GM21381 (cell line): ENCODE measurements around the gene SDK2.
"Not testable (repeated sequence)": the region's sequence is repeated elsewhere in the genome, so short reads cannot be mapped to it uniquely, and the experiment has no call there.

ENCODE experiments used
- ATAC-seq: cut with Tn5 transposase; IDR thresholded peaks from one replicate; pipeline ENCODE4 v1.9.1; 2021; ENCODE audit warnings: mild to moderate bottlenecking, moderate library complexity; ENCODE audit not compliant: unreplicated experiment

Gene SDK2

DNA sequence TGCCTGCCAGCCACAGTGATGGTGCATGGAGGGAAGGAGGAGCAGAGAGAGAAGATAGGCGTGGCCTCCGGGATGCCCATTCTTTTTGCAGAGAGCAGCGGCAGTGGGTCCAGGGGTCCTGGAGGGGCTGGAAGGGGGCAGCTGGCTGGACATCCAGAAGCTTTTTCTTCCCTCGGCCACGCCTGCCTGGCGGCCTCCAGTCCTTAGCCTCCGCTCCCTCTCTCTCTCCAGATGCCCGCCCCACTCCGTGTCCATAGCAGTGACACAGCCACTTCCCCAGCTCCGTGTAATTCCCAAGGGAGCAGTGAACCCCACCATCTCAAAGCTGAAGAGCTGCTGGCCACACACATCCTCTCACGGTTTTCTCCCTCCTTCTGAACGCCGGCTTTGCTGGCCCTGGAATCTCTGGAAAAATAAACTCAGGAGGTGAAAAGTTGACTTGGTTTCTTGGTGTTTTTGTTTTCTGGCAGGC, 306.2 kb downstream of the SDK2 start:
- no peak for ATAC-seq

- ATAC-seq: no peak
Measured at GRCh38 chr17:73337330-73337710, 306.9 kb downstream of the SDK2 start.

GRCh38 chr17:73336408-73337329, 307.6 kb downstream of the SDK2 start:
- ATAC-seq: no peak

DNA sequence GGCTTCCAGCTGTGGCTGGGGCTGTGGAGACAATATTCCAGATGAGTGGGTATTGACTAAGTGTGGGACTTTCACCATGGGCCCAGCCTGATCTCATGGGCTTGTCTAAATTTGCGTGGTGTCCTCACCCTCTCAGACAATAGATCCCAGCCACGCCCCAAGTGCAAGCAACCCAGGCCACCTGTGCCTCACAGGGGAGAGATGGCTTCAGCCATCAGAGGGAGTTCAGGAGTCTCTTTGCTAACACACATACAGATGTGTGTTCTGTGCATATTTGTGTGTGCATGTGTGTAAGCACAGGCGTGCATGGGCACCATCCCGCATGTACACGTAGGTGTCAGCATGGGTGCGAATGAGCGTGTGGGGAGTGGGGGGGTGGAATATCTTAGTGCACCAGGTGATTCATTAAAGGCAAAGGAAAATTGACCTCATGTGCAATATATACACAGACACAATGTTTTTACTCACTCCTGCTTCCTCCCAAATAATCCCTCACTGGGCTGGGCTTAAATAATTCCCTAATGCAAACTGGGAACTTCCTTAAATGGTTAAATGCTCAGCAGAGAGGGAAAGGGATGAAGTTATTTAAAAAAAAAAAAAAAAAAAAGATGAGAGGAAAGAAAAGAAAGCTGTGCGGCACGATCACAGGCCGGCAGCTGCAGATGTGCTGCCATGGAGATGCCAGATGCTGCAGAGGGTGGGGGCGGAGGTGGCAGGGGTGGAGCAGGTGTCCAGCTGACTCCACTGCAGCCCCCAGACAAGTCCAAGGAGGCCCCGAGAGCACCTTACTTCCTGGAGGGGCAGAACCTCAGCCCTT, 308.4 kb downstream of the SDK2 start:
- ATAC-seq: no peak

DNA sequence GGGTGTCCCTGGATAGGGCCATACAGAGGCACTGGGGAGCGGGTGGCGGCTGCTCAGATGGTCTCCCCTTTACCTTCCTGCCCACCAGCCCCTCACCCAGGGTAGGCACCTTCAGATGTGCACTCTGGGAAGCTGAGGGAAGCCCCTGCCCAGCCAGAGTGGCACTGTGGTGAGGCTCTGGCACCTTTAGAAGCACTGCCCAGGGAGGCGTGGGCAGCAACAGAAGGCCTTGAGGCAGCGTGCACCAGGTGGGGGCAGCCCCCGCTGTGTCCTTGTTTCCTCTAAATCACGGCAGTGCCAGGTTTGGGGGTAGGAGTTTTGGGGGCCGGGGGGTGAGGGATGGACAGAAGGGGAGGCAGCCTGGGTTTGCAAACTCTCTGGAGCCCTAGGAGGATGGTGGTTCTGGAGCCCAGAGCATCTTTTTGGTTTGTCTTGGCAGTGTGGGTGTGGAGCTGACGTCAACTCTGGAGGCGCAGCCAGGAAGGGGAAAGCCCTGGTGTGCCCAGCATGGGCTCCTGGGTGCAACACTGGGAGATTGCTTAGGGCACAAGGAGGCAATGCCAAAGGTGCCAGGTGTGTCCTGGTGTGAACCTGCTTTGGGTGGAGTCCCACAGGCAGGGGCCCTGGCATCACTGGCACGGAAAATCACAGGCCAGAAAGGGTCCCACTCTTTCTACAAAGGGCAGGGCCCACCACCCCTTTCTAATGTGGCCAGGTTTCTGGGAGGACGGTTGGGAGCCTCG, 309.3 kb downstream of the SDK2 start:
- ATAC-seq: no peak

DNA sequence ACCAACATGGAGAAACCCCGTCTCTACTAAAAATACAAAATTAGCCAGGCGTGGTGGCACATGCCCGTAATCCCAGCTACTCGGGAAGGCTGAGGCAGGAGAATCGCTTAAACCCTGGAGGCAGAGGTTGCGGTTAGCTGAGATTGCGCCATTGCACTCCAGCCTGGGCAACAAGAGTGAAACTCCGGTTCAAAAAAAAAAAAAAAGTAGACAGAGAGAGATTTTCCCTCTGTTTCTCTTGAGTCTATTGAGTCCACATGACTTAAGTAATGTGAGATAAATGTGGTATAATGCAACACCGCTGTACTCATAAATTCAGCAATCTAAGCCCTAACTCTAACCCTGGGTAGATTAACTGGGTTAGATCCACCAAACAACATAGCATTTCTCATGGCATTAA, 310.8 kb downstream of the SDK2 start:
- ATAC-seq: not testable (repeated sequence)

DNA sequence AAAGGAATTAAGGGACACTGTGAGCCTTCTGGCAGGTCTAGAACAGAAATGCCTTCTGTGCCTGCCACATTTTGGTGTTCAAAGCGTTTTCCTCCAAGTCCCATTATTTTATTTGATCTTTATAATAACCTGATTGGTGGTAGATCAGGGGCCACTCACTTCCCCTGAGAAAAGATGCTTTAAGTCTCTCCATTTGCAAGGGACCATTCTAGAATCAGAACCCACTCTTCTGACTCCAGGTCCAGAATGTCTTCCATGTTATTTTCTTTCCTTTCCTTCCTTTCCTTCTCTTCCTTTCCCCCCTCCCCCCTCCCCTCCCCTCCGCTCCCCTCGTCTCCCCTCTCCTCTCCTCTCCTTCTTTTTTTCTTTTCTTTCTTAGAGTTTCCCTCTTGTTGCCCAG, 313.2 kb downstream of the SDK2 start:
- ATAC-seq: no peak

- ATAC-seq: no peak
Measured at GRCh38 chr17:73327676-73328075, 316.6 kb downstream of the SDK2 start.

- no peak for ATAC-seq
Measured at GRCh38 chr17:73325527-73325842, 318.8 kb downstream of the SDK2 start.

GRCh38 chr17:73324711-73325526, 319.3 kb downstream of the SDK2 start:
- no peak for ATAC-seq

DNA sequence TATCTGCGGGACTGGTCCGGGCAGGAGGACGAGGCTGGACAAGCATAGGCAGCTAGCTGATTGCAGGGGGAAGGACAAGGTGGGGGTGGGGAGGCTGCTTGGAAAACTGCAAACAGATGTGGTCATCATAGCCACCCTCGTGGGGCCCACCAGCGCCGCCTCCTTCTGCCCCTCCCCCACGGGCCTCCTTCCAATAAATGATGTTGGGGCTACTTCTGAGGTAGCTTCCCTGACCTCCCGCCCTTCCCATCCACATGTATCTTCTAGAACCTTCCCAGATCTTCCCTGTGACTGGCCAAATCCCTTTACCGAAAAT, 320.1 kb downstream of the SDK2 start:
- ATAC-seq: no peak

DNA sequence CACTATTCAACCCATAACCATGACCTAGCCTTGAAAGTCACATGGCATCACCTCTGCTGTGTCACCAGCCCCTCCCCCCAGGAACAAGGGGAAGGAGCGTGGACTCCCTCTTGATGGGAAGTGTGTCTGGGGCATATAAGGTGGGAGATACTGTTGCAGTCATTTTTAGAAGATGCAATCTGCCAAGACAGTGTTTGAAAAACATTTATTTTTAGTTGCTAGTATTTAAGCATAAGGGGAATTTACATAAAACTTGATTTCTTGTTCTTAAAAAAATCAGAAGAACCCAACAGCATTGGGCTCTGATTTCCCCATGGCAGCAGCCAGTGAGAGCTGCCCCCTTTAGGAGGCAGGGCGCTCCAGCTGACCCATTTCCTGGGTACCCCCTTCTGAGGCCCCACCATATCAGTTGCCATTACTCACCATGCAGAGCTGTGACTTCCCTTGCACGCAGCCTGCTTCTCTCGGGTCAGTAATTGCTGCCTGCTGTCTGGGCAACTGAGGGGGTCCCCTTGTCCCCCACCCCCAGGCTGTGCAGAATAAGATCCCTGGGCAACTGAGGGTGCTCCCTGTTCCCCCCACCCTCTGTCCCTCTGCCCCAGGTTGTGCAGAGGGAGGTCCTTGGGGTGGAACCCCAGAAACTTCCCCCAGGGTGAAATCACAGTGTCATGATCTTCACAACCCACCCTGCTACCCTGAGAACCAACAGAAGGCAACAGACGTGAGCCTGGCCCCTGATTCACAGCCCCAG, 320.7 kb downstream of the SDK2 start:
- ATAC-seq: no peak

GRCh38 chr17:73320601-73321264, 323.5 kb downstream of the SDK2 start:
- ATAC-seq: no peak

GRCh38 chr17:73319766-73320165, 324.5 kb downstream of the SDK2 start:
- ATAC-seq: no peak

GRCh38 chr17:73318836-73319235, 325.4 kb downstream of the SDK2 start:
- ATAC-seq: no peak

DNA sequence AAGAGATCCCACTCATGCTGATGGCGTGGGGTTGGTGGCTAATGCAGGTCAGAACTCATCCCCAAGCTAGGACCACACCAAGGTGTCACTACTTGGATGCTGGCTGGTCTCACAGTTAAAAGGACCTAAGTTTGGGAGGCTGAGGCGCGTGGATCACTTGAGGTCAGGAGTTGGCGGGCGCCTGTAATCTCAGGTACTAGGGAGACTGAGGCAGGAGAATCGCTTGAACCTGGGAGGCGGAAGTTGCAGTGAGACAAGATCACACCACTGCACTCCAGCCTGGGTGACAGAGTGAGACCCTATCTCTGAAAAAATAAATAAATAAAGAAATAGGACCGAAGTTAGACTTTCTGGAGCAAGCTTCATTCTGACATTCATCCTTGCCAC, 325.8 kb downstream of the SDK2 start:
- ATAC-seq: no peak

GRCh38 chr17:73317513-73318426, 326.5 kb downstream of the SDK2 start:
- no peak for ATAC-seq

GRCh38 chr17:73316919-73317505, 327.2 kb downstream of the SDK2 start:
- peak; percentile 56 for ATAC-seq
